Measurements from ENCODE around the gene TSC2.

The TSC2 gene

GRCh38 chr16:2033057-2033908 lies 14.5 kb upstream of the TSC2 start:
- TF ChIP-seq CTCF (conservative IDR thresholded peaks at IDR 0.05; ENCODE audit: low read length) = no peak
- peak; percentile 79 for DNase-seq (ENCODE audit: low read depth)
- peak overlapping the region; percentile 42 for H3K4me3 ChIP-seq (ENCODE audit: low read length)

GRCh38 chr16:2033909-2034695 lies 13.7 kb upstream of the TSC2 start:
- peak overlapping the region; percentile 42 for H3K4me3 ChIP-seq (ENCODE audit: low read length)
- DNase-seq (ENCODE audit: low read depth) = peak; percentile 49

- no peak for DNase-seq (ENCODE audit: low read depth)
- H3K4me3 ChIP-seq (ENCODE audit: low read length) = peak overlapping the region; percentile 39
- TF ChIP-seq CTCF (conservative IDR thresholded peaks at IDR 0.05; ENCODE audit: low read length) = no peak
Observed at GRCh38 chr16:2034696-2035430, 12.9 kb upstream of the TSC2 start.

GRCh38 chr16:2035431-2036199 lies 12.2 kb upstream of the TSC2 start:
- peak; percentile 86 for DNase-seq (ENCODE audit: low read depth)
- peak overlapping the region; percentile 39 for H3K4me3 ChIP-seq (ENCODE audit: low read length)
- TF ChIP-seq CTCF (conservative IDR thresholded peaks at IDR 0.05; ENCODE audit: low read length) = no peak

GRCh38 chr16:2036200-2036966 lies 11.4 kb upstream of the TSC2 start:
- TF ChIP-seq CTCF (conservative IDR thresholded peaks at IDR 0.05; ENCODE audit: low read length) = no peak
- H3K4me3 ChIP-seq (ENCODE audit: low read length) = peak overlapping the region; percentile 36
- no peak for DNase-seq (ENCODE audit: low read depth)

GRCh38 chr16:2037115-2037514 lies 10.7 kb upstream of the TSC2 start:
- H3K4me3 ChIP-seq (ENCODE audit: low read length) = no peak overlapping the region
- no peak for DNase-seq (ENCODE audit: low read depth)
- no peak for TF ChIP-seq CTCF (conservative IDR thresholded peaks at IDR 0.05; ENCODE audit: low read length)

All from AG10803 (cell line).